Dedifferentiated amniotic fluid mesenchymal stem cell (primary cell): Measurements from ENCODE around the gene SENP8.
"Not testable (repeated sequence)": the region's sequence is repeated elsewhere in the genome, so short reads cannot be mapped to it uniquely, and the experiment has no call there.

Experiments
- DNase-seq: peaks from one replicate; pipeline ENCODE4 v3.0.0-alpha.2; 2016; ENCODE audit errors: extremely low spot score

The SENP8 gene

GRCh38 chr15:72155635-72156616 is 37.7 kb downstream of the SENP8 start:
- peak; percentile 94 for DNase-seq

- no peak for DNase-seq
These were observed 38.7 kb downstream of the SENP8 start for GRCh38 chr15:72156928-72157327.

GRCh38 chr15:72160696-72161245 is 42.6 kb downstream of the SENP8 start:
- DNase-seq = no peak

GRCh38 chr15:72161361-72162132 is 43.3 kb downstream of the SENP8 start:
- DNase-seq = no peak

GRCh38 chr15:72162569-72162968 is 44.4 kb downstream of the SENP8 start:
- DNase-seq = no peak

GRCh38 chr15:72163719-72164118 is 45.5 kb downstream of the SENP8 start:
- DNase-seq = no peak

- no peak for DNase-seq
These were observed 48.7 kb downstream of the SENP8 start for GRCh38 chr15:72166716-72167417.

GRCh38 chr15:72167445-72167844 is 49.2 kb downstream of the SENP8 start:
- no peak for DNase-seq

GRCh38 chr15:72168131-72168807 is 50.1 kb downstream of the SENP8 start:
- DNase-seq = no peak

GRCh38 chr15:72168808-72169190 is 50.6 kb downstream of the SENP8 start:
- no peak for DNase-seq

GRCh38 chr15:72169236-72169920 is 51.2 kb downstream of the SENP8 start:
- no peak for DNase-seq

GRCh38 chr15:72169921-72170611 is 51.9 kb downstream of the SENP8 start:
- DNase-seq = no peak

GRCh38 chr15:72170691-72171090 is 52.5 kb downstream of the SENP8 start:
- no peak for DNase-seq

GRCh38 chr15:72171978-72172377 is 53.8 kb downstream of the SENP8 start:
- not testable (repeated sequence) for DNase-seq

- no peak for DNase-seq
These were observed 54.6 kb downstream of the SENP8 start for GRCh38 chr15:72172796-72173195.

- no peak for DNase-seq
These were observed 55.2 kb downstream of the SENP8 start for GRCh38 chr15:72173401-72173800.

GRCh38 chr15:72173864-72174550 is 55.8 kb downstream of the SENP8 start:
- DNase-seq = no peak

GRCh38 chr15:72174551-72175165 is 56.5 kb downstream of the SENP8 start:
- DNase-seq = no peak
